HepG2 (cell line): ENCODE measurements around the gene PRKCE. TPM values are rescaled to one million over a fixed set of nuclear protein-coding genes. Genes with fewer than 3 reads are reported as not detected.

ENCODE experiments used
- ATAC-seq: fragments of 200-7000 bp; cut with Tn5 transposase; 3 replicates; pipeline ENCODE4 v1.9.1; 2020; ENCODE audit warnings: mild to moderate bottlenecking, moderate library complexity
- BruUV-seq: library from RNA; stranded (reverse); fragments of 400-500 nt; replicated peaks from 2 replicates; lab custom pipeline; 2021; lab: Mats Ljungman, UMichigan
- CTCF ChIA-PET: fragments of 300-600 bp; formaldehyde crosslinking; extraction: SDS; loops from one replicate; lab custom pipeline; 2021; ENCODE audit warnings: low total read pairs, inconsistent platforms, low intra/inter-chr PET ratio; lab: Yijun Ruan, JAX
- POLR2A ChIA-PET: fragments of 350-600 bp; sonication (Branson Sonifier 250); formaldehyde crosslinking; loops from one replicate; lab custom pipeline; 2020; ENCODE audit warnings: antibody characterized with exemption, inconsistent platforms; lab: Yijun Ruan, JAX
- DNase-seq: peaks from one replicate; pipeline ENCODE4 v3.0.0-alpha.2; 2015; ENCODE audit warnings: low spot score
- FAIRE-seq: peaks from 3 replicates; lab custom pipeline; 2011; peaks lifted over from hg19 to GRCh38; lab: Jason Lieb, UNC
- H2AFZ ChIP-seq: one replicate; pipeline ENCODE4 v1.6.1; 2011; ENCODE audit warnings: low read length, inconsistent platforms
- H3K27ac ChIP-seq: fragments of 300-600 bp; 3 replicates; pipeline ENCODE4 v1.8.0; 2011; ENCODE audit warnings: mixed run types, mild to moderate bottlenecking, mixed read lengths, low read length, inconsistent platforms; ENCODE audit not compliant: insufficient read depth; ENCODE audit errors: extremely low read length
- H3K27me3 ChIP-seq, 2 experiments: fragments of 200-600 bp in 1 of 2; 2 replicates in 1 of 2; 3 replicates in 1 of 2; pipeline versions ENCODE4 v1.6.0 to v1.8.0; 2011; ENCODE audit warnings: low read length in 2 of 2, mild to moderate bottlenecking in 2 of 2, moderate library complexity in 2 of 2, inconsistent platforms in 1 of 2; ENCODE audit not compliant: insufficient read depth in 2 of 2, control insufficient read depth in 1 of 2
- H3K36me3 ChIP-seq, 2 experiments: fragments of 200-600 bp in 1 of 2; replicated peaks in 1 of 2; 2 replicates in 1 of 2; 3 replicates in 1 of 2; pipeline versions ENCODE4 v1.5.1 to v1.8.0; 2011; ENCODE audit warnings: low read length in 2 of 2, inconsistent platforms in 1 of 2; ENCODE audit not compliant: insufficient read depth in 2 of 2, control insufficient read depth in 1 of 2
- H3K4me1 ChIP-seq: 2 replicates; pipeline ENCODE4 v1.5.1; 2012; ENCODE audit warnings: low read length, inconsistent platforms; ENCODE audit not compliant: insufficient read depth
- H3K4me2 ChIP-seq: 2 replicates; pipeline ENCODE4 v1.6.0; 2011; ENCODE audit warnings: low read depth, low read length, inconsistent platforms
- H3K4me3 ChIP-seq, 3 experiments: fragments of 200-600 bp in 1 of 3; sonication (generic), shearing (Covaris generic) in 1 of 3; replicated peaks in 1 of 3; 2 replicates each; pipeline ENCODE4 v1.5.1; 2011 to 2016; ENCODE audit warnings: low read length in 3 of 3, inconsistent platforms in 2 of 3, low read depth in 2 of 3, mild to moderate bottlenecking in 2 of 3, control low read depth in 1 of 3, mixed read lengths in 1 of 3; ENCODE audit not compliant: insufficient read depth in 1 of 3
- H3K79me2 ChIP-seq: one replicate; pipeline ENCODE4 v1.6.1; 2011; ENCODE audit warnings: low read length, inconsistent platforms; ENCODE audit not compliant: insufficient read depth
- H3K9ac ChIP-seq: 2 replicates; pipeline ENCODE4 v1.6.0; 2011; ENCODE audit warnings: mild to moderate bottlenecking, low read depth, low read length, inconsistent platforms; ENCODE audit not compliant: insufficient read depth
- H3K9me3 ChIP-seq: 2 replicates; pipeline ENCODE4 v1.5.1; 2012; ENCODE audit warnings: mild to moderate bottlenecking, low read length
- H4K20me1 ChIP-seq: 2 replicates; pipeline ENCODE4 v1.6.0; 2011; ENCODE audit warnings: inconsistent platforms, mild to moderate bottlenecking, low read length, moderate library complexity; ENCODE audit not compliant: insufficient read depth
- FOXA3 ChIP-seq: IDR thresholded peaks from 2 replicates; pipeline ENCODE4 v1.6.1; 2016; ENCODE audit warnings: missing genetic modification reagents, missing compliant biosample characterization
- HDAC2 ChIP-seq: sonication (generic); formaldehyde crosslinking; IDR thresholded peaks from 2 replicates; pipeline ENCODE4 v1.4.0; 2020; ENCODE audit warnings: missing genetic modification reagents
- KLF11 ChIP-seq: IDR thresholded peaks from 2 replicates; pipeline ENCODE4 v1.6.1; 2016; ENCODE audit warnings: missing compliant biosample characterization
- MED8 ChIP-seq: sonication (generic); formaldehyde crosslinking; IDR thresholded peaks from 2 replicates; pipeline ENCODE4 v1.8.1; 2023; ENCODE audit warnings: mild to moderate bottlenecking, missing genetic modification reagents; ENCODE audit not compliant: insufficient replicate concordance
- NCOR1 ChIP-seq: fragments of 200-600 bp; sonication (generic); IDR thresholded peaks from 2 replicates; pipeline ENCODE4 v1.7.0; 2017; ENCODE audit warnings: antibody characterized with exemption, low read length, borderline replicate concordance
- RBAK ChIP-seq: sonication (generic); formaldehyde crosslinking; IDR thresholded peaks from 2 replicates; pipeline ENCODE4 v1.5.1; 2020; ENCODE audit warnings: mild to moderate bottlenecking, missing genetic modification reagents
- SMYD3 ChIP-seq: sonication (generic); formaldehyde crosslinking; IDR thresholded peaks from 2 replicates; pipeline ENCODE4 v1.8.1; 2023; ENCODE audit warnings: mild to moderate bottlenecking, missing genetic modification reagents
- STAG1 ChIP-seq: sonication (generic); formaldehyde crosslinking; IDR thresholded peaks from 2 replicates; pipeline ENCODE4 v1.4.0; 2020; ENCODE audit warnings: missing genetic modification reagents
- ZNF124 ChIP-seq: sonication (generic); formaldehyde crosslinking; IDR thresholded peaks from 2 replicates; pipeline ENCODE4 v1.4.0; 2020; ENCODE audit warnings: missing genetic modification reagents
- ZNF20 ChIP-seq: sonication (generic); formaldehyde crosslinking; IDR thresholded peaks from 2 replicates; pipeline ENCODE4 v1.4.0; 2020; ENCODE audit warnings: mild to moderate bottlenecking, moderate library complexity, missing genetic modification reagents
- ZNF251 ChIP-seq: sonication (generic); formaldehyde crosslinking; IDR thresholded peaks from 2 replicates; pipeline ENCODE4 v1.9.0; 2021; ENCODE audit warnings: mild to moderate bottlenecking, missing genetic modification reagents
- ZNF432 ChIP-seq: sonication (generic); formaldehyde crosslinking; IDR thresholded peaks from 2 replicates; pipeline ENCODE4 v1.5.0; 2020; ENCODE audit warnings: missing genetic modification reagents, mild to moderate bottlenecking, borderline replicate concordance
- ZNF44 ChIP-seq: sonication (generic); formaldehyde crosslinking; IDR thresholded peaks from 2 replicates; pipeline ENCODE4 v1.5.1; 2020; ENCODE audit warnings: mild to moderate bottlenecking, missing genetic modification reagents
- ZNF446 ChIP-seq: sonication (generic); formaldehyde crosslinking; IDR thresholded peaks from 2 replicates; pipeline ENCODE4 v1.5.0; 2020; ENCODE audit warnings: mild to moderate bottlenecking, missing genetic modification reagents
- ZNF558 ChIP-seq: sonication (generic); formaldehyde crosslinking; IDR thresholded peaks from 2 replicates; pipeline ENCODE4 v1.9.0; 2022; ENCODE audit warnings: mild to moderate bottlenecking, missing genetic modification reagents, borderline replicate concordance
- ZNF652 ChIP-seq: IDR thresholded peaks from 2 replicates; pipeline ENCODE4 v1.6.1; 2016; ENCODE audit warnings: low read depth, borderline replicate concordance
- ZNF747 ChIP-seq: sonication (generic); formaldehyde crosslinking; IDR thresholded peaks from 2 replicates; pipeline ENCODE4 v1.8.1; 2023; ENCODE audit warnings: missing genetic modification reagents, mild to moderate bottlenecking, borderline replicate concordance
- ZNF749 ChIP-seq: sonication (generic); formaldehyde crosslinking; IDR thresholded peaks from 2 replicates; pipeline ENCODE4 v1.8.0; 2022; ENCODE audit warnings: mild to moderate bottlenecking, missing genetic modification reagents, moderate library complexity, borderline replicate concordance
- ZNF792 ChIP-seq: IDR thresholded peaks from 2 replicates; pipeline ENCODE4 v1.6.1; 2016
- WGBS: methylation state at CpG from one replicate; pipeline ENCODE4 v1.1.6; 2017; ENCODE audit warnings: low lambda C conversion rate; 5-methylcytosine and 5-hydroxymethylcytosine counted together
- in situ Hi-C: cut with HindIII; loops from 2 replicates; pipeline ENCODE4 v1.10.0; 2017; ENCODE audit warnings: low pct_unique_long_range_greater_than_20kb; ENCODE audit not compliant: extremely low pct_ligation_motif_present
- intact Hi-C: fragments of 100-400 bp; cut with micrococcal nuclease; formaldehyde crosslinking; loops from one replicate; pipeline ENCODE4 v1.10.0; 2022; ENCODE audit not compliant: unreplicated experiment
- polyA plus RNA-seq, 8 experiments: library from polyadenylated mRNA; depleted of rRNA in 3 of 8; stranded (reverse) in 7 of 8; unstranded in 1 of 8; fragments of >200 nt; fragmentation: Illumina TruSeq in 4 of 8; extraction: Trizol in 4 of 8; gene quantifications; 2 replicates each; pipeline versions ENCODE4 v1.2.1 to v1.2.3, GENCODE V29; 2011 to 2016; ENCODE audit warnings: low read depth in 4 of 8, missing spikeins in 1 of 8, mixed read lengths in 1 of 8; ENCODE audit not compliant: insufficient read depth in 1 of 8
- total RNA-seq, 5 experiments: library from RNA; depleted of rRNA; stranded (reverse); fragments of >200 nt; fragmentation: Illumina TruSeq; extraction: Trizol; gene quantifications; 2 replicates each; pipeline ENCODE4 v1.2.3, GENCODE V29; 2016; ENCODE audit warnings: low read depth in 1 of 5
- TF ChIP-seq, protein P1 (sequence below): sonication (generic); formaldehyde crosslinking; IDR thresholded peaks from 2 replicates; pipeline ENCODE4 v1.9.0; 2021; ENCODE audit warnings: missing genetic modification reagents, borderline replicate concordance
- TF ChIP-seq, protein P2 (sequence below): sonication (generic); formaldehyde crosslinking; IDR thresholded peaks from 2 replicates; pipeline ENCODE4 v1.9.0; 2021; ENCODE audit warnings: missing genetic modification reagents, mild to moderate bottlenecking, borderline replicate concordance
- TF ChIP-seq, protein P3 (sequence below): sonication (generic); formaldehyde crosslinking; IDR thresholded peaks from 2 replicates; pipeline ENCODE4 v1.8.0; 2022; ENCODE audit warnings: mild to moderate bottlenecking, missing genetic modification reagents, borderline replicate concordance

PRKCE gene
- total and polyA plus RNA-seq, 2 of the 13 experiments (the other 11 are each of a cell fraction or from before 2014, with no cell fraction given) = 1.0 to 3.9 TPM

DNA sequence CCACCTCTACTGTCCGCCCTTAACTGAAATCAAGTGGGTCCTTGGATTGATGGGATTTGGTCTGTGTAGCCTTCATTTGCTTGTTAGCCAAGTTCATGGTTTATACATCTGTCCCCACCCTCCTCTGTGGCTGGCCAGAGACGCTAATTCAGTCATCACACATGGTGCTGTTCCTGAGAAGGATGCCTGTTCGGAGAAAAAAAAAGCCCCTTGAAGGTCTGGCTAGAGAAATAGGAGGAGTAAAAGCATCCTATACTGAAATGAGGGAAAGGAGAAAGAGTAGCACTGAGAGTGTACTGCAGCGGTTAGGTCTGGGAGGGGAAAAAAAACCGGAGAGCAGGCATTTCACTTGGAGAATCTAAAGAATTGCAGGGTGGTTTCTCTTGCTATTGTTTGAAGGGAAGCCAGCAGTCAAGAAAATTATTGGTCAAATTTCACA, 465.1 kb downstream of the PRKCE start (continued):
- no peak for TF ChIP-seq ZNF652
- no peak for TF ChIP-seq ZNF446
- TF ChIP-seq ZNF44 (CRISPR knock-in tag) = no peak
- TF ChIP-seq ZNF124 (CRISPR knock-in tag) = no peak

DNA sequence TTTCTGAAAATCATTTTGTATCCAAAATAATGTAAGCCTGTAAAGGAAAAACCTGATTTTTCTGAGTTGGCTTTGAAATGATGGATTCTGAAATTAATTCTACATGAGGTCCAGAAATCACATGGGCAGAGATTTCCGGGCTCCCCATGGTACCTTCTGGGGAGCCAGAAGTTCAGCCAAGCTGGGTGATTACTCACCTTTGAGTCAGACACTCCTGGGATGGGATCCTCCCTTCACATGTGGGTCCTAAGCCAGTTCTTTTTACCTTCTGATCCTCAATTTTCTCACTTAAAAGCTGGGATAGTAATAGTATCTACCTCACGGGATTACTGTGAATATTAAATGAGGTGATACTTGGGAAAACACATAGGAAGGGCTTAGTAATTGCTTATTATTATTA, 465.9 kb downstream of the PRKCE start:
- 66% methylated on average over 2 of the region's 2 CpGs for WGBS
- Histone ChIP-seq H3K9me3 (no peaks in the 10 kb centered on the region), H2AFZ (no peak overlapping the region), H3K4me3 (no peak overlapping the region), H3K27ac (no peak overlapping the region), H3K79me2 (no peaks in the 10 kb centered on the region), H3K4me2 (no peak overlapping the region), H3K9ac (no peak overlapping the region), H4K20me1 (no peaks in the 10 kb centered on the region), H3K27me3 (no peaks in the 10 kb centered on the region), H3K36me3 (no peaks in the 10 kb centered on the region), H3K4me1 (peaks cover 10% of the 10 kb centered on the region)
- intact Hi-C loops (no loop called here), in situ Hi-C loops (no loop called here)
- ChIA-PET POLR2A (no interaction called here), CTCF (no interaction called here)
- no TSS peak for BruUV-seq
- FAIRE-seq (no peak), ATAC-seq (no peak), DNase-seq (no peak)
- TF ChIP-seq, protein P1, sequence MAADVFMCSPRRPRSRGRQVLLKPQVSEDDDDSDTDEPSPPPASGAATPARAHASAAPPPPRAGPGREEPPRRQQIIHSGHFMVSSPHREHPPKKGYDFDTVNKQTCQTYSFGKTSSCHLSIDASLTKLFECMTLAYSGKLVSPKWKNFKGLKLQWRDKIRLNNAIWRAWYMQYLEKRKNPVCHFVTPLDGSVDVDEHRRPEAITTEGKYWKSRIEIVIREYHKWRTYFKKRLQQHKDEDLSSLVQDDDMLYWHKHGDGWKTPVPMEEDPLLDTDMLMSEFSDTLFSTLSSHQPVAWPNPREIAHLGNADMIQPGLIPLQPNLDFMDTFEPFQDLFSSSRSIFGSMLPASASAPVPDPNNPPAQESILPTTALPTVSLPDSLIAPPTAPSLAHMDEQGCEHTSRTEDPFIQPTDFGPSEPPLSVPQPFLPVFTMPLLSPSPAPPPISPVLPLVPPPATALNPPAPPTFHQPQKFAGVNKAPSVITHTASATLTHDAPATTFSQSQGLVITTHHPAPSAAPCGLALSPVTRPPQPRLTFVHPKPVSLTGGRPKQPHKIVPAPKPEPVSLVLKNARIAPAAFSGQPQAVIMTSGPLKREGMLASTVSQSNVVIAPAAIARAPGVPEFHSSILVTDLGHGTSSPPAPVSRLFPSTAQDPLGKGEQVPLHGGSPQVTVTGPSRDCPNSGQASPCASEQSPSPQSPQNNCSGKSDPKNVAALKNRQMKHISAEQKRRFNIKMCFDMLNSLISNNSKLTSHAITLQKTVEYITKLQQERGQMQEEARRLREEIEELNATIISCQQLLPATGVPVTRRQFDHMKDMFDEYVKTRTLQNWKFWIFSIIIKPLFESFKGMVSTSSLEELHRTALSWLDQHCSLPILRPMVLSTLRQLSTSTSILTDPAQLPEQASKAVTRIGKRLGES (CRISPR knock-in tag) = no peak
- no peak for TF ChIP-seq STAG1
- TF ChIP-seq ZNF432 (CRISPR knock-in tag) = no peak
- TF ChIP-seq ZNF792 (CRISPR knock-in tag) = no peak
- TF ChIP-seq HDAC2 (CRISPR knock-in tag) = no peak
- no peak for TF ChIP-seq ZNF20 (CRISPR knock-in tag)
- TF ChIP-seq ZNF558 = no peak
- TF ChIP-seq RBAK (CRISPR knock-in tag) = no peak
- TF ChIP-seq ZNF749 (CRISPR knock-in tag) = no peak
- TF ChIP-seq, protein P2, sequence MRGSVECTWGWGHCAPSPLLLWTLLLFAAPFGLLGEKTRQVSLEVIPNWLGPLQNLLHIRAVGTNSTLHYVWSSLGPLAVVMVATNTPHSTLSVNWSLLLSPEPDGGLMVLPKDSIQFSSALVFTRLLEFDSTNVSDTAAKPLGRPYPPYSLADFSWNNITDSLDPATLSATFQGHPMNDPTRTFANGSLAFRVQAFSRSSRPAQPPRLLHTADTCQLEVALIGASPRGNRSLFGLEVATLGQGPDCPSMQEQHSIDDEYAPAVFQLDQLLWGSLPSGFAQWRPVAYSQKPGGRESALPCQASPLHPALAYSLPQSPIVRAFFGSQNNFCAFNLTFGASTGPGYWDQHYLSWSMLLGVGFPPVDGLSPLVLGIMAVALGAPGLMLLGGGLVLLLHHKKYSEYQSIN (CRISPR knock-in tag) = no peak
- no peak for TF ChIP-seq KLF11 (CRISPR knock-in tag)
- no peak for TF ChIP-seq FOXA3 (CRISPR knock-in tag)
- no peak for TF ChIP-seq MED8 (CRISPR knock-in tag)
- TF ChIP-seq NCOR1 = no peak
- no peak for TF ChIP-seq ZNF251 (CRISPR knock-in tag)
- TF ChIP-seq SMYD3 (CRISPR knock-in tag) = no peak
- TF ChIP-seq, protein P3, sequence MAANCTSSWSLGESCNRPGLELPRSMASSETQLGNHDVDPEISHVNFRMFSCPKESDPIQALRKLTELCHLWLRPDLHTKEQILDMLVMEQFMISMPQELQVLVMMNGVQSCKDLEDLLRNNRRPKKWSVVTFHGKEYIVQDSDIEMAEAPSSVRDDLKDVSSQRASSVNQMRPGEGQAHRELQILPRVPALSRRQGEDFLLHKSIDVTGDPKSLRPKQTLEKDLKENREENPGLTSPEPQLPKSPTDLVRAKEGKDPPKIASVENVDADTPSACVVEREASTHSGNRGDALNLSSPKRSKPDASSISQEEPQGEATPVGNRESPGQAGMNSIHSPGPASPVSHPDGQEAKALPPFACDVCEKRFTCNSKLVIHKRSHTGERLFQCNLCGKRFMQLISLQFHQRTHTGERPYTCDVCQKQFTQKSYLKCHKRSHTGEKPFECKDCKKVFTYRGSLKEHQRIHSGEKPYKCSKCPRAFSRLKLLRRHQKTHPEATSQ = no peak
- no peak for TF ChIP-seq ZNF747 (CRISPR knock-in tag)
